NCI-H2227 treated with DMSO at 0.1 percent for 48 hours (cell line): Measurements from ENCODE around the gene FEM1C.
"Not testable (repeated sequence)": the region's sequence is repeated elsewhere in the genome, so short reads cannot be mapped to it uniquely, and the experiment has no call there.

Experiments
- DNase-seq: peaks from one replicate; lab custom pipeline; 2025; lab: John Stamatoyannopoulos, UW

The FEM1C gene

DNA sequence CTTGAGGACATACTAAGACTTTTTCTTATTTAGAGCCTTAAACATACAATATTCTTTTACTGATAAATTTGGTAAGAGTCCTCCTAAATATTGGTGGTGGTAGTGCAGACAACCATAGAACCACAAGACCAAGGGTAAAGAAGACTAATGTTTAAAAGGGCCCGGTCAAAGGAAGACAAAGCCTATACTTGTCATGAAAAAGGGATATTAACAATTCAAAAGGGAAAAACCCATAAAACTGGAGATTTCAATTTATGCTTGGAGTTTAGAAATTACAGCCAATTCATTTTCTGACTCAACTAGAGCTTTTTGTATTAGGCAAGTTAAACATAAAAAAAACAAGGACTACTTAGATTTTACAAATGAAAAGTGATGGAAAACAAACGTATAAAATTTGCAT, 24.4 kb downstream of the FEM1C start:
- DNase-seq: no peak

DNA sequence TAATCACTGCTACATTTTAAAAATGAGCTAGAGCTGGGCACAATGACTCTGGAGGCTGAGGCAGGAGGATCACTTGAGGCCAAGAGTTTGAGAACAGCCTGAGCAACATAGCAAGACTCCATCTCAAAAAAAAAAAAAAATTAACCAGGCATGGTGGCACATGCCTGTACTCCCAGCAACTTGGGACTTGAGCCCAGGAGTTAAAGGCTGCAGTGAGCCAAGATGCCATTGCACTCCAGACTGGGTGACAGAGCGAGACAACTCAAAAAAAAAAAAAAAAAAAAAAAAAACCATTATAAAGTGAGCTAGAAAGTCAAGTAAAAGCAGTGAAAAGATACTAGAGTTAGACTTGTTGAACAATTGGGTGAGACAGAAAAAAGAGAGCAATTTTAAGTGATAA, 28.2 kb downstream of the FEM1C start:
- no peak for DNase-seq

DNA sequence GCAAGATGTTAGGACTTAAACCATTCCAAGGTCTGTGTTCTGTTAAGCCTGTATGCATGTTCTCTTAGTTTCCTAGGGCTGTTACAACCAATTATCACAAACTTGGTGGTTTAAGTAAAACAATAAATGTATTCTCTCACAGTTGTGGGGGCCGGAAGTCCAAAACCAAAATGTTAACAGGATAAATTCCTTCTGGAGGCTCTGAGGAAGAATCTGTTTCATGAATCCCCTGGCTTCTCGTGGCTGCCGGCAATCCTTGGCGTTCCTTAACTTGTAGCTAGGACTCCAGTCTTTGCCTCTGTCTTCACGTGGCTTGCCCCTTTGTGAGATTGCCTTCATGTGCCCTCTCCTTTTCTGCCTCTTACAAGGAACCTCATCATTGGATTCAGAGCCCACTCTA, 30.4 kb downstream of the FEM1C start:
- no peak for DNase-seq

DNA sequence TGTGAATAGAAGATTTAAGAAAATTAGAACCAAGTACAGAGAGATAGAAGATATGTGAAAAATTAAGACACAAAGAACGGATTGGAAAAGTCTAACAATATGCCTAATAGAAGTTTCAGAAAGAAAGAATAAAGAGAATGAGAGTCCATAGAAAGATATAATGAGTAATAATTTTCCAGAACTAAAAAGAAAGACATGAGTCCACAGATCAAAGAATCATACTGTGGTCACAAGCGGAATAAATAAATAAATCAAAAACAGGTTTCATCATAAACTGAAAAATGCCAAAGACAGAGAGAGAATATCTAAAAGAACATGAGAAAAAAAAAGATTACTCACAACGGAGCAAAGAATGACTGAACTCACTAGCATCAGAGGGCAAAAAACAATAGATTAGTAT, 32.9 kb downstream of the FEM1C start:
- DNase-seq: no peak

DNA sequence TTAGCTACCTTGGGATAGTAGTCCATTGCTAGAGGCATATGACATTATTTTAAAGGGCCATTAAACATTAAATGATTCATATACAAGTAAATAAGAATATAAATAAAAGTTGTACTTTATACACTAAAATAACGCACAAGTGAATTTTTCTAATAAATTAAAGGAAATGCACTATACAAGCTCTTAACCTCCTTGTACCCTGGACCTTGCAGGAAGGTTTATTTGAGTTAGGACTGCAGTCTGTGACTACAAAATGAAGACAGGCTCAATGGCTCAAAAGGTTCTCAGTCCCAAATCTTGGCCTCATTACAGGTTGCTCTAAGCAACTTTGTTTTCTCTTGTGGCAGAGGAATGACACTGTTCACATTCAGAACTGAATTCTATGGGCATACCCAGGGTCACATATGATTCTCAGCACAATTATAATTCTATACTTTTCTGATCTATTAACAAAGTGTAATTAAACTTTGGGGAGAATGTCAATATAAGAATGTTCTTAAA, 34.4 kb downstream of the FEM1C start:
- no peak for DNase-seq

DNA sequence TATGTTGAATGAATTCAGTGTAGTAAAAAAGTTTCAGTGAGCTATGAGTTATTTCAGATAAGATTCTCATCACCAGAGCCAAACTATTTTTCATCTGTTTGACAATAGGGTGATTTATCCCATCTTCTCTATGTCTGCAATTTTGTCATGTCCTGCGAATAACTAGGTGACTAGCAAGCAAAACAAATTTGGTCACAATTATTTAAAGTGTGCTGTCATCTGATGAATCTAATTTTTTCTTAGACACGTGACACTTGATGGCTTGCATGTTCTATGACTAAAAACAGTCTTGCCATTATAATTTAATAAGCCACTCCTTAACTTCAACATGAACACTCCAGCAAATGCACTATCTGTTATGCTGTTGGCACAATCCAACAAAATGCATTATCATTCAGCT, 35.0 kb downstream of the FEM1C start:
- DNase-seq: no peak

DNA sequence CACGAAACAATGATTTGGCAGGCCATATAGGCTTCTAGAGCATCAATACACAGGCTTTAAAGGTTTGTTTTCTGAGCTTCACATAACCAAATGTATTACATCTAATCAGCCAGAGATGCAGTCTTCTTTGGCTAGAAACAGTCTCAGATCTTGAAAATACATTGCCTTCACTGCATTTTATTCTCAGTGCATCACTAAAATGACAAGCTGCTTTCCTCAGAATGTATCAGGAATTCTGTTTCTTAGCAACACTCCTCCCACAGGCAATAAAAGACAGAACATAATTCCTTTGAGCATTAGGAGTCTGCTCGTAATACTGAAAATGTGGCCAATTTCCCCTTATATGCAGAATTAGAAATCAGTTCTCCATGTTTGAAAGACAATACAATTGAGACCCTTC, 36.9 kb downstream of the FEM1C start:
- DNase-seq: no peak

DNA sequence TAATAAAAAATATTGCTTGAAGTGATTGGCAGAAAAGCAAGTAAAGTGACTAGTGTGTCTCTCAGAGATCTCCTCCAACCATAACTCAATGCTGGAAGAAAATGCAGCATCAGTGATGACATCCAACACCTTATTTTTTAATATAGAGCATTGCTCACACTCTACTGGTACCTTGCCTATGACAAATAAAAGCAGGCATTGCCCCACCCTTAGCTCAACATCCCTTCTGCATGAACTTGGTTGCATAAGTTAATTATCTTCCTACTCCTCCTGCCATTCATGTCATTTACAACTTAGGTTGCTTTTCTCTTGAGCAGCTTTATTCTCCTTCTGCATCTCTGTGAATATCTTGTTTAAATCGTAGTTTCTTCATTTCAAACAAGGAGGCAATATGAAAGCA, 41.2 kb downstream of the FEM1C start:
- no peak for DNase-seq

DNA sequence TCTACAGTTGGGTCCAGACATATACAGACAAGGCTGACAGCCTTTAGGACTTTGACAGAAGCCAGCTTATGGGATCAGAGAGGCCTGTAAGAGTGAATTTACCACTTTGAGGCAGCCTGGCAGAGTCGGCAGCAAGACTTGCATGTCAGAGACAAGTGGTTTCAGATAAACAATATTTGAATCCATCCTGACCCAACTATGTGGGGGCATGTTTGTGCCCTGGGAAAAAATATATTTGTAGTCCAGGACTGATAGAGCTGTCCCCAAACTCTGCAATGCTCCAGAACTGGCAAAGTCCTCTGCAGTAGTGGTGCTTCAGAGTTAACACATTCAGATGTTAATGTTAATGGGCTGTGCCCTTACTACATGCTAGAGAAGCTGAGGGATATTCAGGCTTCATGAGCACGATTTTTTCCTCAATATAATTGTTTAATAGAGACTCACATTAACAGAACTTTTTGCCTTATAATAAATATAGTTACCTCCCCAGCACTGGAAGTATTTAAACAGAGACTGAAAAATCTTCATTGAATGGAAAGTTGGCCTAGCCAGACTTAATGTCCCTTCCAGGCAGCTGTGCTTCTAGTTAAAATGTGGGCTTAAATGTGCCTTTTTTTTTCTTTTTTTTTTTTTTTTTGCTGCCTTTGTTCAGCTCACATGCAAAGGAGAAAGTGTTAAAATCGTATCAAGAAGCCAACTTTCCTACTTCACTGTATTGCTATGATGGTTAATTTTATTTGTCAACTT, 42.9 kb downstream of the FEM1C start:
- DNase-seq: no peak

DNA sequence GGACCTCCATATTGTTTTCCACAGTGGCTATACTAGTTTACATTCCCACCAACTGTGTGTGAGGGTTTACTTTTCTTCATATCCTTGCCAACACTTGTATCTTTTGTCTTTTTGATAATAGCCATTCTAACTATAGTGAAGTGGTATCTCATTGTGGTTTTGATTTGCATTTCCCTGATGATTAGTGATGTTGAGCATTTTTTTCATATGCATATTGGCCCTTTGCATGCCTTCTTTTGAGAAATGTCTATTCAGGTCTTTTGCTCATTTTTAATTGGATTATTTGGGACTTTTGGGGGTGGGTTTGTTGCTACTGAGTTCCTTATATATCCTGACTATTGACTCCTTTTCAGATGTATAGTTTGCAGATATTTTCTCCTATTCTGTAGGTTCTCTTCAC, 44.4 kb downstream of the FEM1C start:
- DNase-seq: no peak

DNA sequence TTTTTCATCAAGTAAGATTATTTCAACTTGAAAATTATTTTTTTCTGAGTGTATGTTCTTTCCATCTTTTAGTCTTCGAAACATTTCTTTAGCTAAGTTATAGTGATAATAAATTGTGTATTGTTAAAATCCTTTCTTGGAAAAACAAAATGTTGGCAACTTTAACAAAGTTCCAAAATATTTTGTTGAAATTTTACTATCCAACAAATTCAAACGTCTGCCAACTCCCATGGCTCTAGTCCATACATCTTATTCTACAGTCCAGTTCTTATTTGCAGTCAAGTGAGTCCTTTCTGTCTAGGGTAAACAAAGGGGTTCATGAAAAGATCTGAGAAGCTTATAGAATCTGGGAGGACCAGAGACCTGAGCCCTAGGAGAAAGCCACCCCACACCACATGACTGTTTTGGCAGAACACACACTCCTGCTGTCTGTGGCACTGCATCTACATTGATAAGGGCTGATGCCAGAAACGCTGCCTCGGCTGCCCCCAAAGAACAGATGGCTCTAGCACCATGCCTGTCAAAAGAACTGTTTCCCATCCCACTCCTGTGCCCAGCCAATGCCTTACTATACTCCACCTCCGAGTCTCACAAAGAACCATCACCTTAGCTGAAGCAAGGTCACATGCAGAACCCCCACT, 47.5 kb downstream of the FEM1C start:
- DNase-seq: no peak

DNA sequence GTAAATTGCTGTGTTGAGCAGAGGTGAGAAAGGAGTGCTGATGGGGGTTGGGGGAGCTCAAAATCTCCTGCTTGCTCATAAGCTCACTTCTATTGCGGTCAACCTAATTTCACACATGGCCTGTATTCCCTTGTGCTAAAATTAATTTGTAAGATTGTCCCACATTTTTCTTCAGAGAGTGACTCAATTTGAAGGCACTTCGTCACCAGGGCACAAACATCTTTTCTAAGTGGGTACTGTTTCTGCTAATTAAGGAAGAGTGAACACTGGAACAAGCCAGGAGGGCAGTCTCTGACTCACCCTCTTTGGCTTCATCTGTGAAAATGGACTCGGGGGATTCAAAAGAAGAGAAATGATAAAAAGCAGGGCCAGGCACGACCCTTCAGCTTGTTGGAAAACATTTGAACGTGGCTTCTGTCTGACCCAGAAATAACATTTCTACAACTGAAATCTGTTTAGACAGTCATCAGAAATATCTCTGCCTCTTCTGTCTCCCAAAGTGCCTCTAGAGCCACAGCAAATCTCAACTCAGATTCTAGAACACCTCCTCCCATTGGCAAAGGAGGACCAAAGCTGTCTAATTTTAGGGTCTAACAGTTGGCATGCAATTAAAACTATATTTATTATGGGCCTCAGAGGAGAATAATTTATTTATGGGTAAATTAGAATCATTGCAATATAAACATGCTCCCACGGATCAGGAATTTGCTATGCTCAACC, 49.8 kb downstream of the FEM1C start:
- no peak for DNase-seq

DNA sequence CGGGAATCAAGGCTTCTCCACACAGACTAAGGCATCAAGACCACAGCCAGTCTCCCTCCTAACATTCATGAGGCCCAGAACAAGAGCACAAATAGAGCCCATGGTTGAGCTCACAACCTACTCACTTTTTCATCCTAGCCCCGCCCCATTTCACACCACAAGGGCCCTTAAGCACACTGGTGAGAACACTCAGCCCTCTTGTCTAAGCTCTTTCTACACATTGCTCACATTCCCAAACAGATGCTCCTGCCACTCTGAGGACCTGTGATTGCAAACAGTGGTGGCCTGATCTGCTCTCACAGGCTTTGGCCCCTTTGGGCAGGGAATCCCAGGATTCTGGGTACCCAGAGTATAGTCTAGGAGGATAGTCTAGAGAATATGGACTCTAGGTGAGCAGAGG, 54.0 kb downstream of the FEM1C start:
- no peak for DNase-seq

DNA sequence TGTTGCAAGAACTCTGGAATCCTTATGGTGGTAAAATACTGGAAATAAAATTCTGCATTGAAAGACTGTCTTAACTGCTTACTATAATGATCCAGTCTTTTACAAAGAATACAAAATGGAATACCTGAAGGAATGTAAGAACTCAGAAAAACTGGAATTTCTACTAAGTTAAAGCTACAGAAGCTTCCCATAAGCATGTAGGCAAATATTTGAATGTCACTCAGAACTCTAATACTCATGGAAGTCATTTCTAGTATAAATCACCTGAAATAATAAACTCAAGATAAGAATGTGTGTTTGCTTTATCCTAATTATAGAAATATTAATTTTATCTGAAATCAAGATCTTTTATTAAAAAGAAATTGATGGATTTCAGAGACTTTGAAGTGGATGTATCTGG, 54.8 kb downstream of the FEM1C start:
- DNase-seq: no peak

DNA sequence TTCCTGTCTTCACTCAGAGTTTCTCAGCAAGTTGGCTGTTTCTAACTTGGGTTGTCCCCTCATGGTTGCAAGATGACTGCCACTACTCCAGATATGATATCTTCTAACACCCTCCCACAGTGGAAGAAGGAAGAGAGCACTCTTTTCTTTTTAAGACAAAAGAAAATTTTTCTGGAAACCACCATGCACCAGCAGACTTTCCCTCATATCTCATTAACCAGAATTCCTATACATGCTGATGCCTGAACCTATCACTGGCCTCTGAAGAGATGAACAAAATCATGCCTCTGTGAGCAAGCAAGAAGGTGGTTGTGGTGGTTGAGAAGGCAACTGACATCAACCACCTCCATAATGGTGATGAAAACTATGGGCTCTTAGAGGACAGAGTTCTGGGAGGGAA, 56.8 kb downstream of the FEM1C start:
- DNase-seq: no peak

DNA sequence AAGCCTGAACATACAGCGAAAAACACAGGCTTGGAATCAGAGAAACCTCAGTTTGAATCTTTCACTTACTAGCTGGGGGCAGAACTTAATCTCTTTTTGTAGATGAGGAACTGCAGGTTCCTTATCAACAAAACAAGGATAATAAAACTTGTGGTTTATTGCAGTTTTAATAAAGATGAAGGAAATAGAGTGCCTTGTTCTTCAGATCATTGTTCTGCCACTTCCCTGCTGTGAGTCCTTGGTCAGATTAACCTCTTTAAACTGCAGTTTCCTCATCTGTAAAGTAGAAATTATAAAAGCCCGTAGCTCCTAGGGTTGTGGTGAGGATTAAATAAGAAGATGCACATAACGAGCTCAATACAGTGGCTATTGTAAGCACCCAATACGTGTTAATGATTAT, 57.4 kb downstream of the FEM1C start:
- no peak for DNase-seq

DNA sequence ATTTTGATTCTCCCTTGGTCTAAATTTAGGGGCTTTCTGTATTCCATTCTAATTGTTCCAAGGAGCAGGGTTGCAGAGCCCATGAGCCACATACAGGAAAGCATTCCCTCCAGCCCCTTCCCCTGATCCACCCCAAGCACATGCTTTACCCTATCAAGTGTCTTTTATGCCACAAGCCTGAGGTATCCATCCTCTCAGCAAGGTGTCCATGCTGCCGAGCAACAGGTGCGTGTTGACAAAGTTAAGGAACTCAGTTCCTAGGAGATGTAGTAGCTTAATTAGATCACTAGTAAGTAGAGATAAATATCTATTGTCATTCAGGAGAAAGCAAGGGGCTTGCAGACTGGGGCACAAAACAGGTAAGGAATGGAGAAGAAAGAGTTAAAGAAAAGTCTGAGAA, 57.8 kb downstream of the FEM1C start:
- no peak for DNase-seq

DNA sequence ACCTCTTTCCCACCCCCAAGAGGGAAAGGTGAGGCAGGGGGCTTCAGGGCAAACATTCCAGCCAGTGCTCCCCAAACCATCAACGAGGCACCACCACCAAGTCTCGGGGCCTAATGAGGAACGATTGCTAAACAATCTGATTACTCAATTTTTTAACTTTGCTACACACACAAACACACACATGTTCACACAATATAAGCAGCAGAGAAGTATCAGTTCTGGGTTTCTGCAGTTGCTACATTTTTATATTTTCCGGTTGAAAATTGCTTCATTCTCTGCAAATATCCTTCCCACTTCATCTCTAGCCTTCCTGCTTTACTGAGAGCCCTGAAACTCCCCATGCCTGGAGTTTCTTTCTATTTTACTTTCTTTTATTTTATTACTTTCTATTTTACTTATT, 60.2 kb downstream of the FEM1C start:
- no peak for DNase-seq

DNA sequence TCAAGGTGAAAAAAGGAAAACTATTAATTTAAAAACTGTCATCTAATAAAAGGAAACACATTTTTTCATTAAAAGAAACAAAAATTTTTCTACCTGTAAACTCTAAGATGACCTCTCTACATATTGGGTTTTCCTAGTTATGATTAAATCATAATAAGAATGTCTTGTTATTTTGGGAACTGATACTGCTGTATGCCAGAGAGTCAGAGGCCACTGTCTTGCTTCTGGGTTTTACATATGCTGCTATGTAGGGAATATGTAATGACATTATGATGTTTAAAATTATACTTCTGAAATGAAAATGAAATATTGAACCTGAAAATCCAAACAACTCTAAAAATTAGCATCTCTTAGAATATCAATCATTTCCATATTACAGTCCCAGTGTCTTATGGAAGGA, 63.7 kb downstream of the FEM1C start:
- DNase-seq: no peak

DNA sequence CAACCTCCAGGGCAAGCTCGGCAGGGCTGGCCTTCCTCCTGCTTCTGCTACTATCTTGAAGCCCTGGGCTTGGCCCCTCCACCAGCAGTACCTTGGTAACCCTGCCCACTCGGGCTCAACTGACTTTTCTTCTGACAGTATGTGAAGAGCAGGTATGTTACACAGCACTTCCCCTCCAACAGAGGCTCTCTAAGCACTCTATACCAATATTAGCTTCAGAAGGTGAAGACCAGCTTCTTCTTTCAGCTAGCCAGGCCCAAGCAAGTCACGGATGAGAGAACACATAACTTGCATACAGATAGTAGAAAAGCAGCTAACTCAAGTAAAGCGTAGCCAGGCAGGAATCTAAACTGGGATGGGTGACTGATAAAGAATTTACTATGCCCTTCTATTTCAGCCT, 64.3 kb downstream of the FEM1C start:
- DNase-seq: no peak

DNA sequence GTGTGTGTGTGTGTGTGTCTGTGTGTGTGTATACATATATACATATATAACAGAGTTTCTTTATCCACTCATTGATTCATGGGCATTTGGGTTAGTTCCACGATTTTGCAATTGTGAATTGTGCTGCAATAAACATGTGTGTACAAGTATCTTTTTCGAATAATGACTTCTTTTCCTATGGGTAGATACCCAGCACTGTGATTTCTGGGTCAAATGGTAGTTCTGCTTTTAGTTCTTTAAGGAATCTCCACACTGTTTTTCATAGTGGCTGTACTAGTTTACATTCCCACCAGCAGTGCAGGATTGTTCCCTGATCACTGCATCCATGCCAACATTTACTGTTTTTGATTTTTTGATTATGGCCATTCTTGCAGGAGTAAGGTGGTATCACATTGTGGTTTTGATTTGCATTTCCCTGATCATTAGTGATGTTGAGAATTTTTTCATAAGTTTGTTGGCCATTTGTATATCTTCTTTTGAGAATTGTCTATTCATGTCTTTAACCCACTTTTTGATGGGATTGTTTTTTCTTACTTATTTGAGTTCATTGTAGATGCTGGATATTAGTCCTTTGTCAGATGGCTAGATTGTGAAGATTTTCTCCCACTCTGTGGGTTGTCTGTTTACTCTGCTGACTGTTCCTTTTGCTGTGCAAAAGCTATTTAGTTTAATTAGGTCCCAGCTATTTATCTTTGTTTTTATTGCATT, 65.3 kb downstream of the FEM1C start:
- not testable (repeated sequence) for DNase-seq

DNA sequence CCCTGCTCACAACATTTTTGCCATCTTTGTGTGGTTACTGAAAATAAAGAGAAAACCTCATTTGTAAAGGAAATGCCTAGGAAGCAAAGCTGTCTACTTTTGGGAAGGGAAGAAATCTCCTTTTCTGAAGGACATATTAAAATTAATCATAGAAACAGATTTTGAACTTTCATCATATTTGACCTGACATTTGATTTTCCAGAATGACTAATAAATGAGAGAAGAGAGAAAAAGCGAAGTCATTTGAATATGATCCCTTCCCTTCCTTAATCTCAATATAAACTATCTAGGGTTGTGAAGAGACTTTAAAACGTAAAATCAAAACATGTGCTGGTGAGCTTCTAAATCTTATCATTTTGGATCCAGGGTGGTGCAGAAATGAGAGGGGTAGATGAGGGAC, 66.3 kb downstream of the FEM1C start:
- no peak for DNase-seq

DNA sequence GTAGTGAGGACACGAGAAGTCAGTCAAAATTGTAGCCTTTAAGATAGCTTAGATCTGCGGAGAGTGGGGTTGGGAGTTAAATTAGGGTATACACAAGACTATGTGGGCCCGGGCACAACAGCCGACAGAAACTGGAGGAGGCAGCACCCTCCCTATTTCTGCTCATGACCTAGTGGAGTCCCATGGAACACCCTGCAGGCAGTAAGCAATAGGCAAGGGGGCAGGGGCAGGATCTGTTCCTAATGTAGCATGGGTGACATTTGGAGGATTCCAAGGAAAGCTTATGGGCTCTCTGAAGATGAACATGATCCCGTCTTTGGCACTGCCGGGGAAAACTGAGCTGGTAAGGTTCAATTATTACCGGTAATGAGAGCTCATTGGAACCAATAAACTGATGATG, 67.0 kb downstream of the FEM1C start:
- DNase-seq: no peak
